HG03175 (cell line): ENCODE results near the gene SMAD3.

Source experiments
- ATAC-seq: cut with Tn5 transposase; IDR thresholded peaks from one replicate; pipeline ENCODE4 v1.9.1; 2021; ENCODE audit warnings: mild to moderate bottlenecking, moderate library complexity; ENCODE audit not compliant: unreplicated experiment

SMAD3 gene

GRCh38 chr15:67080118-67080899, 14.9 kb downstream of the SMAD3 start:
- ATAC-seq, result no peak

- peak; percentile 49 for ATAC-seq
Observed at GRCh38 chr15:67080900-67081431, 15.6 kb downstream of the SMAD3 start.

GRCh38 chr15:67082007-67082536, 16.7 kb downstream of the SMAD3 start:
- ATAC-seq, result no peak

GRCh38 chr15:67083135-67083762, 17.8 kb downstream of the SMAD3 start:
- ATAC-seq, result no peak

GRCh38 chr15:67084561-67084960, 19.2 kb downstream of the SMAD3 start:
- no peak for ATAC-seq

GRCh38 chr15:67085237-67085817, 19.9 kb downstream of the SMAD3 start:
- peak; percentile 43 for ATAC-seq

GRCh38 chr15:67085818-67086636, 20.6 kb downstream of the SMAD3 start:
- ATAC-seq, result peak; percentile 46

- no peak for ATAC-seq
Observed at GRCh38 chr15:67086637-67086914, 21.2 kb downstream of the SMAD3 start.

GRCh38 chr15:67087507-67088172, 22.2 kb downstream of the SMAD3 start:
- no peak for ATAC-seq

GRCh38 chr15:67089217-67090193, 24.1 kb downstream of the SMAD3 start:
- no peak for ATAC-seq

GRCh38 chr15:67090297-67091070, 25.1 kb downstream of the SMAD3 start:
- ATAC-seq, result no peak

- peak; percentile 77 for ATAC-seq
Observed at GRCh38 chr15:67091071-67091979, 25.9 kb downstream of the SMAD3 start.

- no peak for ATAC-seq
Observed at GRCh38 chr15:67091980-67092677, 26.7 kb downstream of the SMAD3 start.

- ATAC-seq, result no peak
Observed at GRCh38 chr15:67092752-67093503, 27.5 kb downstream of the SMAD3 start.

GRCh38 chr15:67093504-67093862, 28.1 kb downstream of the SMAD3 start:
- ATAC-seq, result peak; percentile 63
